Spleen (tissue), 11 donors: Measurements from ENCODE around the gene RNF169. TPM values are rescaled to one million over a fixed set of nuclear protein-coding genes. Genes with fewer than 3 reads are reported as not detected.
"Not testable (repeated sequence)": the region's sequence is repeated elsewhere in the genome, so short reads cannot be mapped to it uniquely, and the experiment has no call there.

Experiments used
- DNase-seq: peaks from one replicate; pipeline ENCODE4 v3.0.0-alpha.2; 2020
- H3K27ac ChIP-seq, 8 donors: fragments of 200-600 bp; sonication (generic) in 7 of 8; 1 replicate in 4 of 8; 2 replicates in 4 of 8; pipeline versions ENCODE4 v1.5.0 to v1.8.0; 2016 to 2021; ENCODE audit warnings: inconsistent platforms in 4 of 8, mild to moderate bottlenecking in 4 of 8, moderate library complexity in 1 of 8
- H3K27me3 ChIP-seq, 7 donors: fragments of 200-600 bp; sonication (generic) in 6 of 7; replicated peaks in 1 of 7; 1 replicate in 4 of 7; 2 replicates in 3 of 7; pipeline versions ENCODE4 v1.5.0 to v1.8.0; 2016 to 2021; ENCODE audit warnings: inconsistent platforms in 3 of 7, mild to moderate bottlenecking in 1 of 7
- H3K36me3 ChIP-seq, 6 donors: fragments of 200-600 bp; sonication (generic) in 5 of 6; 1 replicate in 4 of 6; 2 replicates in 2 of 6; pipeline versions ENCODE4 v1.5.0 to v1.8.0; 2016 to 2021; ENCODE audit warnings: inconsistent platforms in 2 of 6
- H3K4me1 ChIP-seq, 6 donors: fragments of 200-600 bp; sonication (generic) in 5 of 6; 1 replicate in 3 of 6; 2 replicates in 3 of 6; pipeline versions ENCODE4 v1.5.0 to v1.8.0; 2016 to 2021; ENCODE audit warnings: inconsistent platforms in 3 of 6
- H3K4me3 ChIP-seq, 8 donors: fragments of 200-600 bp; sonication (generic) in 7 of 8; 1 replicate in 4 of 8; 2 replicates in 4 of 8; pipeline versions ENCODE4 v1.5.0 to v1.8.0; 2016 to 2021; ENCODE audit warnings: inconsistent platforms in 4 of 8, mild to moderate bottlenecking in 4 of 8, moderate library complexity in 2 of 8
- H3K9me3 ChIP-seq, 8 donors: fragments of 200-600 bp; sonication (generic) in 7 of 8; 1 replicate in 4 of 8; 2 replicates in 4 of 8; pipeline versions ENCODE4 v1.5.0 to v1.8.0; 2016 to 2021; ENCODE audit warnings: inconsistent platforms in 4 of 8
- POLR2A ChIP-seq, 3 donors: fragments of 450-650 bp; IDR thresholded peaks; one replicate each; pipeline ENCODE4 v1.5.1; 2017; ENCODE audit warnings: antibody characterized with exemption in 3 of 3, mild to moderate bottlenecking in 1 of 3
- POLR2AphosphoS5 ChIP-seq, 3 donors: sonication (generic); formaldehyde crosslinking; IDR thresholded peaks; one replicate each; pipeline ENCODE4 v1.5.1; 2017; ENCODE audit warnings: antibody characterized with exemption in 3 of 3
- WGBS, 5 donors: extraction: QIAGEN DNeasy Blood & Tissue Kit in 3 of 5; methylation state at CpG; one replicate each; pipeline versions ENCODE4 v1.1.5 to v1.1.7; 2013 to 2018; 5-methylcytosine and 5-hydroxymethylcytosine counted together
- intact Hi-C: fragments of 100-400 bp; cut with DNase I; formaldehyde crosslinking; loops from one replicate; pipeline ENCODE4 v1.15.0; 2023; ENCODE audit warnings: low total_unique reads
- polyA plus RNA-seq, 3 donors: library from polyadenylated mRNA; stranded (reverse); fragments of 200-250 nt; gene quantifications; one replicate each; pipeline ENCODE4 v1.2.1, GENCODE V29; 2013
- total RNA-seq, 7 donors: library from RNA; depleted of rRNA in 3 of 7; stranded (reverse); fragments of >200 nt in 3 of 7; fragmentation: NEBNext Ultra II Directional in 4 of 7; extraction: Animal tissue kit (Norgen Biotek cat#: 25700) in 4 of 7; gene quantifications; one replicate each; pipeline versions ENCODE4 v1.1.0 to v1.2.1, GENCODE V29; 2016 to 2021
- TF ChIP-seq, protein P1 (sequence below), 11 experiments: fragments of 200-600 bp in 7 of 11; fragments of 450-650 bp in 4 of 11; sonication (generic) in 4 of 11; IDR thresholded peaks in 8 of 11; conservative IDR thresholded peaks in 3 of 11; 1 replicate in 7 of 11; 2 replicates in 4 of 11; pipeline versions ENCODE4 v1.4.0 to v1.8.0; 2016 to 2021; ENCODE audit warnings: antibody characterized with exemption in 11 of 11, inconsistent platforms in 4 of 11, mild to moderate bottlenecking in 1 of 11
- donor health status: healthy with polysubstance abuse.
- donor health status: DM: no; HTN: no; CAD: no; lungs with moderate emphysema.
- donor health status: DM: no; HTN: no; CAD: no.
- donor health status: Bipolar disorder and iron deficiency.
- donor health status: healthy.
- donor health status: DM: no; HTN: no; CAD: no.
- donor health status: DM: yes; HTN: yes; CAD: no.

RNF169 gene
- total and polyA plus RNA-seq, 10 donors, result 2.5 to 34.1 (median 24.0) TPM

DNA sequence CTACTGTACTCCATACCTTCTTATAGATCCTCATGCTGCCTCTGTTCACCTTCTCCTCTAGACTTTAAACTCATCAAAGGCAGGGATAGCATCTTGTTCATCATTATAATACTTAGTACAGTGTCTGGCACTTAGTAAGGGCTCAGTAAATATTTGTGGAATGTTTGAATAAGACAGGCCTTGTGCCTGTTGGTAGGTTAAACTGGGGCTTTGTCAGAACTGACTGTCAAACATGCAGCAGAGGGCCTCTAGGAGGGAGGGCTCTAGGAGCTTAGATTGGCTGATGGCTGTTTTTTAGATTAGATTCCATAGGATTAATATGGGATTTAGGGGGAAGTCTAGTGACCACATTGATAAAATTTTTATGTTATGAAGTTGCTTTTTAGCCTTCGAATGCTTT, 70.8 kb downstream of the RNF169 start:
- no peak for DNase-seq
- Histone ChIP-seq H3K4me1 (peaks cover 0 to 29% (median 2%) of the 10 kb centered on the region in 6 donors), H3K27ac (no peak overlapping the region), H3K4me3 (no peak overlapping the region), H3K9me3 (peaks cover 0 to 14% (median 13%) of the 10 kb centered on the region in 8 donors), H3K36me3 (peaks cover 0 to 97% (median 29%) of the 10 kb centered on the region in 6 donors), H3K27me3 (no peaks in the 10 kb centered on the region)
- WGBS, 5 donors, result 91 to 100% (median 97%) methylated on average over 1 of the region's 1 CpG
- intact Hi-C loops, result no loop called here
- TF ChIP-seq POLR2AphosphoS5 (IDR thresholded peaks at IDR 0.05), result no peak
- no peak for TF ChIP-seq POLR2A (IDR thresholded peaks at IDR 0.05)
- TF ChIP-seq, protein P1, sequence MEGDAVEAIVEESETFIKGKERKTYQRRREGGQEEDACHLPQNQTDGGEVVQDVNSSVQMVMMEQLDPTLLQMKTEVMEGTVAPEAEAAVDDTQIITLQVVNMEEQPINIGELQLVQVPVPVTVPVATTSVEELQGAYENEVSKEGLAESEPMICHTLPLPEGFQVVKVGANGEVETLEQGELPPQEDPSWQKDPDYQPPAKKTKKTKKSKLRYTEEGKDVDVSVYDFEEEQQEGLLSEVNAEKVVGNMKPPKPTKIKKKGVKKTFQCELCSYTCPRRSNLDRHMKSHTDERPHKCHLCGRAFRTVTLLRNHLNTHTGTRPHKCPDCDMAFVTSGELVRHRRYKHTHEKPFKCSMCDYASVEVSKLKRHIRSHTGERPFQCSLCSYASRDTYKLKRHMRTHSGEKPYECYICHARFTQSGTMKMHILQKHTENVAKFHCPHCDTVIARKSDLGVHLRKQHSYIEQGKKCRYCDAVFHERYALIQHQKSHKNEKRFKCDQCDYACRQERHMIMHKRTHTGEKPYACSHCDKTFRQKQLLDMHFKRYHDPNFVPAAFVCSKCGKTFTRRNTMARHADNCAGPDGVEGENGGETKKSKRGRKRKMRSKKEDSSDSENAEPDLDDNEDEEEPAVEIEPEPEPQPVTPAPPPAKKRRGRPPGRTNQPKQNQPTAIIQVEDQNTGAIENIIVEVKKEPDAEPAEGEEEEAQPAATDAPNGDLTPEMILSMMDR (IDR thresholded peaks at IDR 0.05 in 8 of 11, conservative IDR thresholded peaks at IDR 0.05 in 3 of 11), result no peak

DNA sequence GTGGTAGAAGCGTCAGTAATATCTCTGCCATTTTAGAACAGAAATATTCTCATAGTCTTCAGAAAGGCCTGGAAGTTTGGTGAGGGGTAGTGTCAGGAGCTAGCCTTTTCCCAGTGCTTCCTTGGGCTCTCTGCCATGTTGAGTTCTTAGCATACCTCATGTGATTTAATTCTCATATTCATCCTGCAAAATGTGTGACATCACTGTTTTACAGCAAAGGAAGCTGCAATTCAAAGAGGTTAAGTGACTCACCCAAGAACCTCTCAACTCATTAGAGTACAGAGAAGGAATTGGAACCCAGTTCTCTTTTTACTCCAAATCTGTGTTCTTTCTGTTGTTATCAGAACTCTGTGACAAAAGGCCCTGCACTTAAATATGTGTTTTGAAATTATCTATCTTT, 72.1 kb downstream of the RNF169 start:
- Histone ChIP-seq H3K4me3 (no peak overlapping the region), H3K27me3 (no peaks in the 10 kb centered on the region), H3K4me1 (peaks cover 0 to 29% (median 2%) of the 10 kb centered on the region in 6 donors), H3K9me3 (peaks cover 0 to 27% (median 23%) of the 10 kb centered on the region in 8 donors), H3K27ac (no peak overlapping the region), H3K36me3 (peaks cover 0 to 95% (median 28%) of the 10 kb centered on the region in 6 donors)
- 90 to 100% (median 97%) methylated on average over 1 of the region's 1 CpG for WGBS, 5 donors
- intact Hi-C loops, result no loop called here
- TF ChIP-seq POLR2A (IDR thresholded peaks at IDR 0.05) (no peak), POLR2AphosphoS5 (IDR thresholded peaks at IDR 0.05) (no peak)
- TF ChIP-seq, protein P1 (IDR thresholded peaks at IDR 0.05 in 8 of 11, conservative IDR thresholded peaks at IDR 0.05 in 3 of 11), result no peak
- DNase-seq, result no peak

DNA sequence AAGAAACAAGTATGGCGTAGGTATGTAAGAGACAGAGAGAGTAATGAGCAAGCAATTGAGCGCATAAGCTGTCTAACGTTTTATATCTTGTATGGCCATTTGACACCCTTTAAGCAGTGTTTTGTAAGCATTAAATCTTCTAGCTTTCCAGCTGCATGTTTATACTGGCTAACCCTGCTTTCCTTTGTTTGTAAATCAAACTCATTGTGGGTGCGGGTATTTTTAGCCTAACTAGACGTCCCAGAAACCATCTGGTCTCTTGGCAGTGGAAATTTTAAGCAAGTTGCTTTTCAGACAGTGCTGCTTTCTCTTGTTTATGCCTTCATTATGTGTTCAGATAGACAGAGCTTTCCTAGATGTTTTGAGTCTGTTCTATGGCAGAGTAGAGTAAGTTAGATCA, 73.5 kb downstream of the RNF169 start:
- TF ChIP-seq POLR2A (IDR thresholded peaks at IDR 0.05) (no peak), POLR2AphosphoS5 (IDR thresholded peaks at IDR 0.05) (no peak)
- TF ChIP-seq, protein P1 (IDR thresholded peaks at IDR 0.05 in 8 of 11, conservative IDR thresholded peaks at IDR 0.05 in 3 of 11), result no peak
- H3K27ac ChIP-seq, result no peak overlapping the region
- no peak for DNase-seq
- intact Hi-C loops, result no loop called here
- H3K4me3 ChIP-seq, result no peak overlapping the region
- H3K36me3 ChIP-seq, result peaks cover 5 to 96% (median 29%) of the 10 kb centered on the region in 6 donors
- WGBS, 5 donors, result 71 to 84% (median 80%) methylated on average over 5 of the region's 5 CpGs
- no peaks in the 10 kb centered on the region for H3K27me3 ChIP-seq
- H3K4me1 ChIP-seq, result peaks cover 0 to 29% (median 2%) of the 10 kb centered on the region in 6 donors
- H3K9me3 ChIP-seq, result peaks cover 0 to 41% (median 37%) of the 10 kb centered on the region in 8 donors

DNA sequence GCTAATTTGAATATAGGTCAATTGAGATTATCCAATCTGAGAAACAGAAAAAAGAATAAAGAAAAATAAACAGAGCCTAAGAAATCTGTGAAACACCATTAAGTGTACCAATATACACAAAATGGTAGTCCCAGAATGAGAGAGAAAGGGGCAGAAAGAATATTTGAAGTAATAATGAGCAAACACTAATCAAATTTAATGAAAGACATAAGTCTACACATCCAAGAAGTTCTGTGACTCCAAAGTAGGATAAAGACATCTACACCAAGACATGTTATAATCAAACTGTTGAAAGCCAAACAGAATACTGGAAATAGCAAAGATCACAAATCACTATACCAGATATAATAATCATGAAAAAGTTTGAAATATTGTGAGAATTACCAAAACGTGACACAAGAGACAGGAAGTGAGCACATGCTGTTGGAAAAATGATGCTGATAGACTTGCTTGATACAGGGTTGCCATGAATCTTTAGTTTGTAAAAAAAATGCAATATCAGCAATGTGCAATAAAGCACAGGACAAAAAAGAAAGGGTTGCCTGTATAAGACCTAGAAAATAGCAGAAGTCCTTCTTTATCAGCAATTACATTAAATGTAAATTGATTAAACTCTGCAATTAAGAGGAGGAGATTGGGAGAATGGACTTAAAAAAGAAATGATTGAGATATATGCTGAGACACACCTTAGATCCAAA, 75.8 kb downstream of the RNF169 start:
- peaks cover 0 to 60% (median 42%) of the 10 kb centered on the region in 8 donors for H3K9me3 ChIP-seq
- H3K27ac ChIP-seq, result no peak overlapping the region
- TF ChIP-seq POLR2AphosphoS5 (IDR thresholded peaks at IDR 0.05), result no peak
- TF ChIP-seq, protein P1 (IDR thresholded peaks at IDR 0.05 in 8 of 11, conservative IDR thresholded peaks at IDR 0.05 in 3 of 11), result no peak
- no peak for TF ChIP-seq POLR2A (IDR thresholded peaks at IDR 0.05)
- WGBS, 5 donors, result 87 to 97% (median 94%) methylated on average over 1 of the region's 1 CpG
- no peak overlapping the region for H3K4me3 ChIP-seq
- intact Hi-C loops, result no loop called here
- no peaks in the 10 kb centered on the region for H3K27me3 ChIP-seq
- peaks cover 0 to 15% (median 0%) of the 10 kb centered on the region in 6 donors for H3K4me1 ChIP-seq
- peaks cover 4 to 89% (median 18%) of the 10 kb centered on the region in 6 donors for H3K36me3 ChIP-seq
- no peak for DNase-seq

DNA sequence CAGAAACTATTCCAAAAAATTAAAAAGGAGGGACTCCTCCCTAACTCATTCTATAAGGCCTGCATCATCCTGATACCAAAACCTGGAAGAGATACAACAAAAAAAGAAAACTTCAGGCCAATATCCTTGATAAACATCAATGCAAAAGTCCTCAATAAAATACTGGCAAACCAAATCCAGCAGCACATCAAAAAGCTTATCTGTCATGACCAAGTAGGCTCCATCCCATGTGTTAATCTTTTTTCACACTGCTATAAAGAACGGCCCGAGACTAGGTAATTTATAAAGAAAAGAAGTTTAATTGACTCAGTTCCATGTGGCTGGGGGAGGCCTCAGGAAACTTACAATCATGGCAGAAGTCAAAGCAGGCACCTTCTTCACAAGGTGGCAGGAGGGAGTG, 76.9 kb downstream of the RNF169 start:
- intact Hi-C loops, H3K27me3 ChIP-seq, H3K27ac ChIP-seq, H3K4me3 ChIP-seq, DNase-seq: not testable (repeated sequence)
- 47 to 96% (median 94%) methylated on average over 2 of the region's 2 CpGs for WGBS, 5 donors
- Histone ChIP-seq H3K36me3 (peaks cover 4 to 82% (median 13%) of the 10 kb centered on the region in 6 donors), H3K9me3 (peaks cover 0 to 61% (median 42%) of the 10 kb centered on the region in 8 donors), H3K4me1 (peaks cover 0 to 11% (median 0%) of the 10 kb centered on the region in 6 donors)
